NCI-H526 treated with DMSO at 0.1 percent for 48 hours (cell line): ENCODE results near the gene EVI2B.
"Not testable (repeated sequence)": the region's sequence is repeated elsewhere in the genome, so short reads cannot be mapped to it uniquely, and the experiment has no call there.

Source experiments
- DNase-seq: peaks from one replicate; lab custom pipeline; 2025; lab: John Stamatoyannopoulos, UW

The EVI2B gene

DNA sequence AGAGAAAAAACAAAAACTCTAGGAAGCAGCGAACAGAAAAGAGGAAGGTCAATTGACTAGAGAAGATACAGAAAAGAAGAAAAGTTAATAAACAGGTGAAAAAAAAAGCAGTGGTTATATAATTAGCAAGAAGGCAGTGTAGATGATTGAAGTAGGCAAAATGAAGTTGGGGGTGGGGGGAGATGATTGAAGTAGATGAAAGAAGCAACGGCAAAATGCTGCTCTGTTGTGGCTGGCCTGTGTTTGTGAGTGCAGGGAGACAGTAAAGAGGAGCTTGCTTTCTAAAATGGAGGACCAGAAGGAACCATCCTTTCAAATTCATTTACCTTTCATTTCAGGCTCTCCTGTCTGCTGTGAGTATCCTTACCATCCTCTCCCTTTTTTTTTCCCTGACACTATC is 3.6 kb downstream of the EVI2B start:
- no peak for DNase-seq

DNA sequence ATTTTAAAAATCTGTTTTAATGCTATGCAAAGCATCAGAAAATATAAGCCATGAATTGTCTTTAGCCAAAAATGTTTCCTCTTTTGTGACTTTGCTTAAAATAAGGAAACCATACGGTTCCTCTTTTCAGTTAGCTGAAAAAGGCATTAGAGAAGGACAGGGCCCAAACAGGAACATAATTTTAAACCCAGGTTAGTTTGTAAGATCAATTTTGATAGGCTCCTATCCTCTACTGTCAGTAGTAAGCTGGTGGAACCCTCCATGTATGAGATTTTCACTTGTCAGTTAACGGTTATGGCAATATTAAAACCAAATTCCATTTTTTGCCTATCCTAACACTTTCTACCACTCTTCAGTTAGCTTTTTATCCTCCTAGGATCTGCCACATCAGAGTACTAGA is 4.3 kb downstream of the EVI2B start:
- no peak for DNase-seq

DNA sequence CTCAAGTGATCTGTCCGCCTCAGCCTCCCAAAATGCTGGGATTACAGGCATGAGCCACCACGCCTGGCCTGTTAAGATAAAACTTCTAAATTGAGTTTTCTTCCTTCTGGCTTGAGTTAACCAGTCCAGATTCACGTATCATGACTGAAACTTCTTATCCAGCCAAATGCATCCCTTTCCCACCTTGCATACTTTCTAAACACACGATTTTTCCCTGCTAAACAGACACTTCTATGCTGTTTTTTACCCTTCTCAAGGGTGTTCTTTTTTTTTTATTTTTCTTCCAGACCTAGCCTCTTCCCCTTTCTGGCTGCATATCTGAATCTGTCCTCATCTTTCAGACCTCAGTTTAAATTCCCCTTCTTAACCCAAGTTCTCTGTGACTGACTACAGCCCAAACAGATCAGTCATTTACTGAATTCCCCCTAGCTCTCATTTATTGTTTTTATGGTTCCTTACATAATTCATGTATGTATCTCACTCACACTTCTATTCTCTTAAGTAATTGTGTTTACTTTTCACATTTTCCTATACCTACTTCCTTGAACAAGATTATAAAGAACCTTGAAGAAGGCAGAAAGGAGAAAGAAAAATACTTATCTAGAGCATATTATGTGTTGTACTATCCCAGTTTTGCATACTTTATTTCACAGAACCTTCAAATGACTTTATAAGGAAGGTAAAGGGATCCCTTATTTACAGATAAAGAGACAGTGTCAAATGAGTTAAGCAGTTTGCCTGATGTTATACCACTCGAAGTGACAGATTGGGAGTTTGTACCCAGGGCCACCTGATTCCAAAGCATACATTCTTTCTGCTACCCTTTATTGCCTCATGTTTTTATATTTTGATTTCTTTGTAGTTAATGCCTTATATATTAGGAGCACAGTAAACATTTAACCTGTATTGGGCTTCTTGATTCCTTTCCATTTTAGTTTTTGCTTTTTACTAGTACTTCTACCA is 5.2 kb downstream of the EVI2B start:
- peak; percentile 31 for DNase-seq

- no peak for DNase-seq
These were observed 6.2 kb downstream of the EVI2B start for GRCh38 chr17:31307640-31308039.

GRCh38 chr17:31299624-31300023 is 14.2 kb downstream of the EVI2B start:
- peak; percentile 43 for DNase-seq

GRCh38 chr17:31297090-31297489 is 16.8 kb downstream of the EVI2B start, which contains the start of gene OMG:
Gene OMG, minus strand, starts transcription at chr17:31297239. Its CDS starts 908 bp downstream, at chr17:31296331.
- peak; percentile 92 for DNase-seq

DNA sequence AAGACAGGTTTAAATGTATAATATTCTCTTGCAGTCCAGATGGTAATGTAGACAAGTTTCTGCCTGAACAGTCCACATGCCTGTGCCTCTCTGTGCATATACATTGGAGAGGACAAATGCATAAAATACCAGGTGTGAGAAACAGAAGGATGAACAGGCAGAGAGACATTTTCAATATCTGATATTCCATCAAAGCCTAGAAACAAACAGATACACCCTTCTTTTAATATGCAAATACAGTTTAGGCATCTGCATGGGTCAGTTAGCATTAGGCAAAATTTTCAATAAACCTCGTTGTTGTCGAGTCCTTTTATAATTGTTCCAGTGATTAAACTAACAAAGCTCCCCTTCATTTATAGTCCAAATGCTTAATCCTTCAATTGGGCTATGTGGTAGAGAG is 17.7 kb downstream of the EVI2B start:
- DNase-seq, result peak; percentile 99

DNA sequence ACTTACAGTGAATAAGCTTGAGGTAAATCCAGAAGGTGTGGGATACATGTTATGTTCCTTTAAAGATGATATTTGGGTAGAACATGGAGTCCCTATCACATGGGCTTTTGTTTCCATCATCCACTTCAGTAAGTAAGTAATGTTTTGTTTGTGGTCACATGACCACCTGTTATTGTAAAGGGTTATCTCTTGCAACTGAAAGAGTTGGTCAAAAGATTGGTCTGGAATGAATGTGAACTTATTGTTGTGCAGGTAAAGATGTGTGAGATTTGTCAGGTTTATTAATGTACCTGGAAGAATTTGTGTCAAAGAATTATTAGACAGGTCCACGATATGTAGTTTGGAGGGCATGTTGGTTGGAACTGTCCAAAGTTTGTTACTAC is 18.4 kb downstream of the EVI2B start:
- no peak for DNase-seq

DNA sequence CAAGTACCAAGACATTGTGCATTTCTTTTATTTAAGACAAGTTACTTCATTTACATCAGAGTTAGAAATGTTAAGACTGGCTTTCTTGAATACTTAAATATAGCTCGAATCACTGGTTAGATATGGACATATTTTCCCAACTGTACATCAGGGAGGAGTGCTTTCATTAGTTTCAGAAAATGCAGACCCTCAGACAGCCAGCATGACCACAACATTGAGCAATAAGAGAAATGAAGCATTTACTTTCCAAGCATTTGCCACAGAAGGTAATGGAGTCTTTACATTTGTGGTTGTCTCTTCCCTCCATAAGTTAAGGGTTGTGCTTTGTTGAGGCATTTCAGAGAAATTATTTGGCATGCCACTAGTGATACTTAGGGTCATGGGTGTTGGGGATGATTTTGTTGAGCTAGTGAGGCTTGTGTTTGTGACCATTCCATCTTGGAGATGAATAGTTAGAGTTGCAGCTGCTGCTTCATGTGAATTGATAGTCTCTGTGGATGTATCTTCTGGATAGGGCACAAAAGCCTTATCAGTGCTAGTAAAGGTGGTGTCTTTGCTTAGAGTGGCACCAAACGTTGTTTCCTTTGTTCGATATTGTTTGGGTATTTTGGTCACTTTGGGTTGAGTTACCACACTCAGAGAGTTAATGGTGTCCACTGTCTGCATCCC is 18.9 kb downstream of the EVI2B start:
- DNase-seq, result no peak

DNA sequence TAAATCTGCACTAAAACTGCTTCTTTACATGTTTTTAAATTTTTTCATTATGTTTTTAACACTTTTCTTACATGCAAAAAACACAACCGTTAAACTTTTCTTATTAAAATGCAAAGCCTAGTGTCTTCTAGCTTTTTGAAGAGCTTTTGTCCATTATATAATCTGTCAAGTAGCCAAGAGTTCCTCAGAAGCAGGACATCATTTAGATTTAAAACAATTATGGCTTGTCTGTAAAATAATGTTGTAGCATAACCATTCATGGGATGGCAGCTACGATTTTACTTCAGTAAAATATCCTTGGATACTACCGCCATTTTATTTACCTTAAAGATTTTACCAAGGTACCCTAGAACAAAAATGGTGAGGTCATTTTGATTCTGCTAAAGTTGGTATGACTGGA is 19.6 kb downstream of the EVI2B start:
- no peak for DNase-seq

DNA sequence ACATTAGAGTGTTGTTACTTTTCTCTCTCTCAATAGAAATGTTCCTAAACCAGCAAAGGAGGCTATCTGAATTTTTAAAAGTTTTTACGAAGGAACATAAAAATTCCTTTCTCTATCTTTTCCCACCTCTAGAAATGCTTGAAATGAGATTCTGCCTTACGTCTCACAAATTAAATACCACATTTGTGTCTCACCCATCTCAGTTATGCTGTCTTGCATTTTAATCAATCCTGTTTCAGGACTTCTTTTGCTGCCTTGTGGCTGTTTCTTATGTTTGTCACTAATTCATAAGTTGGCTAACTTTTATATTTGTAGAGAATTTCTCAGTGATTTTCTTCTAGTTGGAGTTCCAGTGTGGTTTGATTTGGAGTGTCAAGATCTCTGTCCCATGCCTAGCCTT is 20.3 kb downstream of the EVI2B start:
- no peak for DNase-seq

DNA sequence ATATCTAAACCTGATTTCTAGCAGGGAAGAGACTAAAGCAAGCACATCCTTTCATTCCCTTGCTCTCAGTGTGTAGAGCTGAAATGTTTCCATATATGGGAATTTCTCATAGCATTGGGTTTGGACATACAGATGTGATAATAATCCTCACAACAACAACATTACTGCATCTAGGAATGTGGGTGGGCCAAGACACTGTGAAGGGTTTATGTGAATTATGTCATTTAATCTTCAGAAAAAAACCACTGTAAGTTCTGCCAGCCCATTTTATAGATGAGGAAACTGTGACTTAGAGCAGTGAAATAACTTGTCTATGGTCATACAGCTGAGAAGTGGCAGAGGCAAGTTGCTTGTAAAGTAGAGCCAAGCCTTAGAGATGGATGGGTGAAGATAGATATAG is 22.0 kb downstream of the EVI2B start:
- no peak for DNase-seq

- DNase-seq, result no peak
These were observed 24.1 kb downstream of the EVI2B start for GRCh38 chr17:31289790-31290189.

GRCh38 chr17:31287932-31288331 is 25.9 kb downstream of the EVI2B start:
- not testable (repeated sequence) for DNase-seq

- DNase-seq, result no peak
These were observed 27.3 kb downstream of the EVI2B start for GRCh38 chr17:31286587-31286986.

GRCh38 chr17:31283841-31284240 is 30.0 kb downstream of the EVI2B start:
- no peak for DNase-seq

- no peak for DNase-seq
These were observed 32.8 kb downstream of the EVI2B start for GRCh38 chr17:31281061-31281460.

DNA sequence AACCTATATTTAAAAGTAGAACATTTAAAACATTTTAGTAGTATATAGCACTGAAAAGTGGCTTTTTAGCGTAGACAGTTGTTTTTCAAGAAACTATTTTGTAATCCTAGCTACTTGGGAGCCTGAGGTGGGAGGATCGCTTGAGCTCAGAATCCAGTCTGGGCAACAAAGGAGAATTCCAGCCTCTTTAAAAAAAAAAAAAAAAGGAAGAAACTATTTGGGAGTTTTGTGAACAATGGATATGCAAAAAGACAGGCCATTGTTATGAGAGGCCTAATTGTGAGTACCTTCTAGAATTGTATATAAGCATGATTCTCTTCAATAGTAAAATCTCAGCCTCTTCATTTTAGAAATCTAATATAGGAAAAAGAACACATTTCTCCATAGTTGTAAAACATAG is 34.5 kb downstream of the EVI2B start:
- DNase-seq, result no peak

DNA sequence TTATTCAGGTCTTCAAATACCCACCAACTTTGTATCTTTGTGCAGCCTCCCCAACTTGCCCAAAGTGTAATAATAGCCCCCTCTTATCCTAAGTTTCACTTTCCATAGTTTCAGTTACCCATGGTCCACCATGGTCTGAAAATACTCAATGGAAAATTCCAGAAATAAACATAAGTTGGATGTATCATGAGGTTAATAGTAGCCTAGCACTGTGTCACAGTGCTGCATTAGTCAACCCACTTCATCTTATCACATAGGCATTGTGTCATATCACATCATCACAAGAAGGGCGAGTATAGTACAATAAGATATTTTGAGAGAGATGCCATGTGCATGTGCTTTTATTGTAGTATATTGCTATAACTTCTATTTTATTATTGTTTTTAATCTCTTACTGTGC is 38.7 kb downstream of the EVI2B start:
- DNase-seq, result no peak

- DNase-seq, result no peak
These were observed 39.6 kb downstream of the EVI2B start for GRCh38 chr17:31274252-31274651.

- DNase-seq, result no peak
These were observed 40.3 kb downstream of the EVI2B start for GRCh38 chr17:31273516-31273915.

- no peak for DNase-seq
These were observed 41.1 kb downstream of the EVI2B start for GRCh38 chr17:31272803-31273202.

GRCh38 chr17:31272236-31272635 is 41.6 kb downstream of the EVI2B start:
- DNase-seq, result no peak
